SK-N-SH (cell line): ENCODE measurements around the gene SPEF1. TPM values are rescaled to one million over a fixed set of nuclear protein-coding genes. Genes with fewer than 3 reads are reported as not detected.

Source experiments
- CTCF ChIA-PET: fragments of 300-600, 350-600 bp; formaldehyde crosslinking; extraction: SDS; loops from one replicate; lab custom pipeline; 2021; lab: Yijun Ruan, JAX
- POLR2A ChIA-PET: fragments of 350-600 bp; sonication (Branson Sonifier 250); formaldehyde crosslinking; extraction: SDS; loops from one replicate; lab custom pipeline; 2020; ENCODE audit warnings: antibody characterized with exemption, inconsistent platforms; lab: Yijun Ruan, JAX
- DNase-seq: peaks from one replicate; pipeline ENCODE4 v3.0.0; 2012
- H2AFZ ChIP-seq: fragments of 200-600 bp; sonication (generic); 2 replicates; pipeline ENCODE4 v1.8.1; 2016; ENCODE audit warnings: antibody characterized with exemption, mild to moderate bottlenecking, low read depth
- H3F3A ChIP-seq: fragments of 200-600 bp; sonication (generic); replicated peaks from 2 replicates; pipeline ENCODE3; 2016; ENCODE audit warnings: antibody characterized with exemption, mild to moderate bottlenecking; ENCODE audit not compliant: insufficient read depth
- H3K27ac ChIP-seq, 2 experiments: fragments of 200-500 bp in 1 of 2; fragments of 200-600 bp in 1 of 2; sonication (Bioruptor generic) in 1 of 2; sonication (generic), shearing (Covaris generic) in 1 of 2; 2 replicates each; pipeline versions ENCODE4 v1.5.1 to v1.6.1; 2014 to 2016; ENCODE audit warnings: low read depth in 2 of 2, inconsistent platforms in 1 of 2, low read length in 1 of 2, mild to moderate bottlenecking in 1 of 2, mixed read lengths in 1 of 2
- H3K27me3 ChIP-seq: fragments of 200-600 bp; sonication (generic), shearing (Covaris generic); 2 replicates; pipeline ENCODE4 v1.6.1; 2016; ENCODE audit warnings: mixed run types; ENCODE audit not compliant: insufficient read depth
- H3K36me3 ChIP-seq, 2 experiments: fragments of 200-500 bp in 1 of 2; fragments of 200-600 bp in 1 of 2; sonication (Bioruptor generic) in 1 of 2; sonication (generic) in 1 of 2; replicated peaks in 1 of 2; 2 replicates each; pipeline versions ENCODE3 to v1.5.1; 2014 to 2016; ENCODE audit warnings: low read length in 1 of 2, mild to moderate bottlenecking in 1 of 2; ENCODE audit not compliant: insufficient read depth in 2 of 2, control insufficient read depth in 1 of 2
- H3K4me1 ChIP-seq, 2 experiments: fragments of 200-500 bp in 1 of 2; fragments of 200-600 bp in 1 of 2; sonication (Bioruptor generic) in 1 of 2; sonication (generic), shearing (Covaris generic) in 1 of 2; 2 replicates each; pipeline versions ENCODE4 v1.5.1 to v1.6.1; 2014 to 2016; ENCODE audit warnings: low read depth in 1 of 2, low read length in 1 of 2, mixed run types in 1 of 2; ENCODE audit not compliant: insufficient read depth in 2 of 2, control insufficient read depth in 1 of 2
- H3K4me2 ChIP-seq: fragments of 200-600 bp; sonication (generic), shearing (Covaris generic); 2 replicates; pipeline ENCODE4 v1.6.1; 2017; ENCODE audit warnings: mixed run types
- H3K4me3 ChIP-seq, 2 experiments: fragments of 200-500 bp in 1 of 2; fragments of 200-600 bp in 1 of 2; sonication (Bioruptor generic) in 1 of 2; sonication (generic), shearing (Covaris generic) in 1 of 2; 2 replicates each; pipeline versions ENCODE4 v1.5.1 to v1.8.1; 2014 to 2016; ENCODE audit warnings: low read depth in 2 of 2, inconsistent platforms in 1 of 2, low read length in 1 of 2, mild to moderate bottlenecking in 1 of 2, mixed read lengths in 1 of 2, moderate library complexity in 1 of 2
- H3K79me2 ChIP-seq: fragments of 200-600 bp; sonication (generic); 2 replicates; pipeline ENCODE4 v1.8.1; 2017; ENCODE audit warnings: mild to moderate bottlenecking; ENCODE audit not compliant: insufficient read depth
- H3K9ac ChIP-seq: fragments of 200-600 bp; sonication (generic); 2 replicates; pipeline ENCODE4 v1.6.1; 2017; ENCODE audit warnings: mixed run types
- H3K9me2 ChIP-seq: fragments of 200-600 bp; sonication (generic); 2 replicates; pipeline ENCODE4 v1.6.1; 2017; ENCODE audit warnings: mixed run types
- H3K9me3 ChIP-seq: fragments of 200-600 bp; sonication (generic); 2 replicates; pipeline ENCODE4 v1.6.1; 2017; ENCODE audit warnings: mixed run types, mild to moderate bottlenecking, moderate library complexity
- H4K20me1 ChIP-seq: fragments of 200-600 bp; sonication (generic); 2 replicates; pipeline ENCODE4 v1.6.1; 2017; ENCODE audit warnings: mild to moderate bottlenecking, mixed run types; ENCODE audit not compliant: insufficient read depth
- EP300 ChIP-seq, 2 experiments: IDR thresholded peaks; 2 replicates each; pipeline versions ENCODE4 v1.4.0 to v1.6.1; 2012; ENCODE audit warnings: borderline replicate concordance in 1 of 2, low read depth in 1 of 2, low read length in 1 of 2
- TAF1 ChIP-seq: IDR thresholded peaks from 2 replicates; pipeline ENCODE4 v1.6.1; 2012; ENCODE audit warnings: low read depth, mild to moderate bottlenecking, low read length, moderate library complexity, borderline replicate concordance
- TEAD4 ChIP-seq: IDR thresholded peaks from 2 replicates; pipeline ENCODE4 v1.4.0; 2012; ENCODE audit warnings: mild to moderate bottlenecking, borderline replicate concordance; ENCODE audit not compliant: insufficient read depth
- WGBS: methylation state at CpG from one replicate; pipeline ENCODE4 v1.1.6; 2017; ENCODE audit warnings: low lambda C conversion rate; 5-methylcytosine and 5-hydroxymethylcytosine counted together
- polyA plus RNA-seq, 3 experiments: library from polyadenylated mRNA; depleted of rRNA; stranded (reverse); fragments of >200 nt; gene quantifications; 2 replicates each; pipeline ENCODE4 v1.2.3, GENCODE V29; 2012
- TF ChIP-seq, protein P1 (sequence below): fragments of 150-350 bp; IDR thresholded peaks from 2 replicates; pipeline ENCODE4 v1.6.1; 2017; ENCODE audit warnings: antibody characterized with exemption, low read length, low read depth, borderline replicate concordance
- TF ChIP-seq, protein P2 (sequence below): IDR thresholded peaks from 2 replicates; pipeline ENCODE4; 2012
- TF ChIP-seq, protein P3 (sequence below): IDR thresholded peaks from 2 replicates; pipeline ENCODE4 v1.4.0; 2012; ENCODE audit warnings: low read depth, borderline replicate concordance
- TF ChIP-seq, protein P4 (sequence below): IDR thresholded peaks from 2 replicates; pipeline ENCODE4 v1.6.1; 2012; ENCODE audit warnings: mild to moderate bottlenecking, low read depth, low read length, moderate library complexity

SPEF1 gene
- polyA plus RNA-seq, 1 of the 3 experiments (the other 2 are of a cell fraction): 1.6 TPM

DNA sequence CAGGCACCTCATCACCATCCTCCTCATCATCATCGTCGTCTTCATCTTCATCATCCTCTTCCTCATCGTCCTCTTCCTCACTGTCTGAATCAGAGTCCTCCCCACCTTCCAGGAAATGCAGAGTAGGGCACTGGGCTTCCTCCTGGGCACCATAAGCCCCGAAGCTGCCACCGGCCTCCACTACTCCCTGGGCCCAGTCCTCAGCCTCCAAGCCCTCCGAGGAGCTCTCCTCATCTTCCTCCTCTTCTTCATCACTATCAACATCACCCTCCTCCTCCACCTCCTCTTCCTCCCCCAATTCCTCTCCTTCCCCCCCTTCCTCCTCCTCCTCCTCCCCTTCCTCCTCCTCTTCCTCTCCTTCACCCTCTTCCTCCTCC, 3.6 kb upstream of the SPEF1 start (continued):
- TF ChIP-seq, protein P1, sequence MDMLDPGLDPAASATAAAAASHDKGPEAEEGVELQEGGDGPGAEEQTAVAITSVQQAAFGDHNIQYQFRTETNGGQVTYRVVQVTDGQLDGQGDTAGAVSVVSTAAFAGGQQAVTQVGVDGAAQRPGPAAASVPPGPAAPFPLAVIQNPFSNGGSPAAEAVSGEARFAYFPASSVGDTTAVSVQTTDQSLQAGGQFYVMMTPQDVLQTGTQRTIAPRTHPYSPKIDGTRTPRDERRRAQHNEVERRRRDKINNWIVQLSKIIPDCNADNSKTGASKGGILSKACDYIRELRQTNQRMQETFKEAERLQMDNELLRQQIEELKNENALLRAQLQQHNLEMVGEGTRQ: no peak
- TF ChIP-seq, protein P2, sequence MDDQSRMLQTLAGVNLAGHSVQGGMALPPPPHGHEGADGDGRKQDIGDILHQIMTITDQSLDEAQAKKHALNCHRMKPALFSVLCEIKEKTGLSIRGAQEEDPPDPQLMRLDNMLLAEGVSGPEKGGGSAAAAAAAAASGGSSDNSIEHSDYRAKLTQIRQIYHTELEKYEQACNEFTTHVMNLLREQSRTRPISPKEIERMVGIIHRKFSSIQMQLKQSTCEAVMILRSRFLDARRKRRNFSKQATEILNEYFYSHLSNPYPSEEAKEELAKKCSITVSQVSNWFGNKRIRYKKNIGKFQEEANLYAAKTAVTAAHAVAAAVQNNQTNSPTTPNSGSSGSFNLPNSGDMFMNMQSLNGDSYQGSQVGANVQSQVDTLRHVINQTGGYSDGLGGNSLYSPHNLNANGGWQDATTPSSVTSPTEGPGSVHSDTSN: no peak
- TF ChIP-seq, all 33 proteins: peak for 0

DNA sequence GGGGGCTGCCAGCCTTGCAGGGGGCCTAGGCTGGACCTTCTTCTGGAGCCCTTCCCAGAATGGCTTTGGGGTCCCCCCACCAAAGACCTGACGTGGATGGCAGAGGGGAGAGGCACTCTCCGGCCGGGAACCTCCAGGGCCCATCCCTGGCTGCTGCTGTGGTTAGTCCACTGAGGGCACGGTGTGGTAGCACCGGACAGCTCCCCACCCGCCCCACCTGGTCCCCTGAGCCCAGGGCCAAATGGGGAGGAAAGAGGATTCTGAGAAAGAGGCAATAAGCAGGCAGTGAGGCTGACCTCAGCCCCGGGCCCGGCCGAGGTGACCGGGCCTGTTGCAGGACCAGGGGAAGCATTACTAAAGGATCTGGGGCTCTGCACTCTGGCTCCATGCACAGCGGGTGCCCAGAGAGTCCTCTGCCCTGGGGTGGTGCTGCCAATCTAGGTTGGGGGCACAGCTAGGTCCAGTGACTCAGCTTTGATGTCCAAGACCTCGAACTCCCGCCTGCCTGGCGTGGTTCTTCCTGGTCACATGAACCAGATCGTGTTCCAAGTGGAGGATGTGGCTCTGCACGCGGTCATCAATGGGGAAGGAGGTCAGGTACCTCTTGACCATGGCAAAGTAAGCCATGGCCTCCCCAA, 3.1 kb upstream of the SPEF1 start:
- H2AFZ ChIP-seq: no peak overlapping the region
- WGBS: 96% methylated on average over 15 of the region's 17 CpGs
- CTCF ChIA-PET: interaction anchor here (0.8 to 6.4 kb wide), 8 partner anchors 9 to 110 kb away, joined by 3 to 161 read pairs (median 18); partner anchors contain the start of genes ADISSP and AP5S1
- peaks cover 45% of the 10 kb centered on the region for H4K20me1 ChIP-seq
- peaks cover 27 to 33% of the 10 kb centered on the region in 2 experiments; a peak in 3 of 4 replicates for H3K4me1 ChIP-seq
- H3K27ac ChIP-seq: no peak overlapping the region; a peak in 1 of 4 replicates
- H3K4me3 ChIP-seq: peak overlapping the region in 1 of 2 experiments; percentile 74; a peak in 2 of 4 replicates
- peaks cover 7 to 9% of the 10 kb centered on the region in 2 experiments for H3K36me3 ChIP-seq
- peaks cover 15% of the 10 kb centered on the region for H3F3A ChIP-seq
- no peak for DNase-seq
- peaks cover 40% of the 10 kb centered on the region for H3K79me2 ChIP-seq
- POLR2A ChIA-PET: no interaction called here
- TF ChIP-seq, protein P2: no peak
- no peak for TF ChIP-seq TAF1
- TF ChIP-seq, protein P3, sequence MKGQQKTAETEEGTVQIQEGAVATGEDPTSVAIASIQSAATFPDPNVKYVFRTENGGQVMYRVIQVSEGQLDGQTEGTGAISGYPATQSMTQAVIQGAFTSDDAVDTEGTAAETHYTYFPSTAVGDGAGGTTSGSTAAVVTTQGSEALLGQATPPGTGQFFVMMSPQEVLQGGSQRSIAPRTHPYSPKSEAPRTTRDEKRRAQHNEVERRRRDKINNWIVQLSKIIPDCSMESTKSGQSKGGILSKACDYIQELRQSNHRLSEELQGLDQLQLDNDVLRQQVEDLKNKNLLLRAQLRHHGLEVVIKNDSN: peak; percentile 21; the same call in 1 of the 2 replicates
- no peak for TF ChIP-seq EP300 (IDR thresholded peaks at IDR 0.05; ENCODE audit: borderline replicate concordance in 1 of 2, low read depth in 1 of 2, low read length in 1 of 2)
- TF ChIP-seq TEAD4: no peak
- TF ChIP-seq, protein P4, sequence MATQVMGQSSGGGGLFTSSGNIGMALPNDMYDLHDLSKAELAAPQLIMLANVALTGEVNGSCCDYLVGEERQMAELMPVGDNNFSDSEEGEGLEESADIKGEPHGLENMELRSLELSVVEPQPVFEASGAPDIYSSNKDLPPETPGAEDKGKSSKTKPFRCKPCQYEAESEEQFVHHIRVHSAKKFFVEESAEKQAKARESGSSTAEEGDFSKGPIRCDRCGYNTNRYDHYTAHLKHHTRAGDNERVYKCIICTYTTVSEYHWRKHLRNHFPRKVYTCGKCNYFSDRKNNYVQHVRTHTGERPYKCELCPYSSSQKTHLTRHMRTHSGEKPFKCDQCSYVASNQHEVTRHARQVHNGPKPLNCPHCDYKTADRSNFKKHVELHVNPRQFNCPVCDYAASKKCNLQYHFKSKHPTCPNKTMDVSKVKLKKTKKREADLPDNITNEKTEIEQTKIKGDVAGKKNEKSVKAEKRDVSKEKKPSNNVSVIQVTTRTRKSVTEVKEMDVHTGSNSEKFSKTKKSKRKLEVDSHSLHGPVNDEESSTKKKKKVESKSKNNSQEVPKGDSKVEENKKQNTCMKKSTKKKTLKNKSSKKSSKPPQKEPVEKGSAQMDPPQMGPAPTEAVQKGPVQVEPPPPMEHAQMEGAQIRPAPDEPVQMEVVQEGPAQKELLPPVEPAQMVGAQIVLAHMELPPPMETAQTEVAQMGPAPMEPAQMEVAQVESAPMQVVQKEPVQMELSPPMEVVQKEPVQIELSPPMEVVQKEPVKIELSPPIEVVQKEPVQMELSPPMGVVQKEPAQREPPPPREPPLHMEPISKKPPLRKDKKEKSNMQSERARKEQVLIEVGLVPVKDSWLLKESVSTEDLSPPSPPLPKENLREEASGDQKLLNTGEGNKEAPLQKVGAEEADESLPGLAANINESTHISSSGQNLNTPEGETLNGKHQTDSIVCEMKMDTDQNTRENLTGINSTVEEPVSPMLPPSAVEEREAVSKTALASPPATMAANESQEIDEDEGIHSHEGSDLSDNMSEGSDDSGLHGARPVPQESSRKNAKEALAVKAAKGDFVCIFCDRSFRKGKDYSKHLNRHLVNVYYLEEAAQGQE: peak; percentile 84
- TF ChIP-seq, all 33 proteins: peak for 2
- H3K9me2 ChIP-seq: no peaks in the 10 kb centered on the region
- H3K4me2 ChIP-seq: peak overlapping the region; percentile 96
- H3K9me3 ChIP-seq: no peaks in the 10 kb centered on the region
- H3K9ac ChIP-seq: no peak overlapping the region
- H3K27me3 ChIP-seq: no peaks in the 10 kb centered on the region
